ENCODE measurements around the gene ADGRB3.
"Not testable (repeated sequence)": the region's sequence is repeated elsewhere in the genome, so short reads cannot be mapped to it uniquely, and the experiment has no call there.

Gene ADGRB3

GRCh38 chr6:68743099-68743498, 108.0 kb downstream of the ADGRB3 start:
- DNase-seq = no peak

- not testable (repeated sequence) for DNase-seq
These were observed 109.3 kb downstream of the ADGRB3 start for GRCh38 chr6:68744376-68744775.

DNA sequence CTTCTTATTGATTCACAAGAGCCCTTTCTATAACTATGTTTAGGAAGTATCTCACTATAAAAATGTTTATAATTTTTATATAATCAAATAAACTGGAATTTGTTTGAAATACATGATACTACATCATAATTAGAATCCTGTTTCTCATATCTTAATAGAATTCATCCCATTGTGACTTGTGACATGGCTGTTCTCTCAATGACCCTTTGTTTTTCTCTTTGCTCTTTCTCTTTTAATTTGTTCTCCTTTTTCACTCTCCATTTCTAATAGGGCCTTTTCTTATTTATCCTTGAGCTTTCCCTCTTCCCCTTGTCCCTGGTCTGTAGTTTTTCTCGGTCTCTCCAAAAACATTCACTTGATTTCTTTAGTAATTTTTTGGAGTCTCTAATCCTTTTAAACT, 111.3 kb downstream of the ADGRB3 start:
- no peak for DNase-seq

- no peak for DNase-seq
These were observed 112.2 kb downstream of the ADGRB3 start for GRCh38 chr6:68747110-68747790.

DNA sequence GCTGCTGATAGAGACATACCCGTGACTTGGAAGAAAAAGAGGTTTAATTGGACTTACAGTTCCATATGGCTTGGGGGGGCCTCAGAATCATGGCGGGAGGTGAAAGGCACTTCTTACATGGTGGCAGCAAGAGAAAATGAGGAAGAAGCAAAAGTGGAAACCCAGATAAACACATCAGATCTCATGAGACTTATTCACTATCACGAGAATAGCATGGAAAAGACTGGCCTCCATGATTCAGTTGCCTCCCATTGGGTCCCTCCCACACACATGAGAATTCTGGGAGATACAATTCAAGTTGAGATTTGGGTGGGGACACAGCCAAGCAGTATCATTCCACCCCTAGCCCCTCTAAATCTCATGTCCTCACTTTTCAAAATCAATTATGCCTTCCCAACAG, 112.8 kb downstream of the ADGRB3 start:
- DNase-seq = not testable (repeated sequence)

DNA sequence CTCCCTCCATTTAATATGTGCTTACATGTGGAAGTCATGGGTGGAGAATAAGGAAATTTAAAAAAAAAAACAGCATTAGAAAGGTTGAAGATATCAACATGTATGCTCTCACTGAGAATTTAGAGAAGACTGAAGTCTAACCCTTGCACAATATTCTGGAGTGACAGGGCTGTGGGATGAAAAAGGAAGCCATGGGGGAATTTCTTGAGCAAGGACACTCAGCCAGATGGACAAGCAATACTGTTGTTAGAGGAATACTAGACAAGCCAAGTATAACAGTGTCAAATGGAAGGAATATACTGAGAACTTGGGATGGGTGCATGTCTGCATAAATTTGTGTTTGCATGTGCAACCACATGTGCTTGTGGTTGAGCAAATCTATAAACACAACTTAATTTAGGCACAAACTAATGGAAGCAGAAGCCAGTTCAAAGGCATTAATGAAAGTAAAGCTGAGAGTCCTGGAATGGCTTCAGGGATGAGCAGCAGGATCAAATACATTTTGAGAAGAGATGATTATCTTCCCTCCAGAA, 119.7 kb downstream of the ADGRB3 start:
- no peak for DNase-seq

- DNase-seq = no peak
These were observed 121.6 kb downstream of the ADGRB3 start for GRCh38 chr6:68756454-68757375.

- DNase-seq = no peak
These were observed 122.7 kb downstream of the ADGRB3 start for GRCh38 chr6:68757821-68758220.

DNA sequence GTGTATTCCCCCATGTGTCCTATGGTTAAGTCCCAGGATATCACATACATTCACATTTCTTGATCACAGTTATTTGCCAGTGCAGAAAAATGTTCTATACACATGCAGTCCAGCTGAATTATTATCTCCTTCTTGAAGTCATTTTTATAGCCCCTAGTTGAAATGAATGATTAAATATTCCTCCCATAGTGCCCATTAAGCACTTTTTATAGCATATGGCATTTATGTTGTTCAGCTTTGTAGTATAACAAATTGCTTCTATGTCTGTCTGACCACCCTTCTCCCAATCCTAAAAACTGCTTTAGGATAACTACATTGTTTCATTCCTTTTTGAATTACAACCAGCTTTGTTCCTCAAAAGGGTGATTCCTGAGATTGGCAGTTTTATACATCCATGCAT, 123.5 kb downstream of the ADGRB3 start:
- DNase-seq = no peak

GRCh38 chr6:68760485-68760884, 125.4 kb downstream of the ADGRB3 start:
- no peak for DNase-seq

DNA sequence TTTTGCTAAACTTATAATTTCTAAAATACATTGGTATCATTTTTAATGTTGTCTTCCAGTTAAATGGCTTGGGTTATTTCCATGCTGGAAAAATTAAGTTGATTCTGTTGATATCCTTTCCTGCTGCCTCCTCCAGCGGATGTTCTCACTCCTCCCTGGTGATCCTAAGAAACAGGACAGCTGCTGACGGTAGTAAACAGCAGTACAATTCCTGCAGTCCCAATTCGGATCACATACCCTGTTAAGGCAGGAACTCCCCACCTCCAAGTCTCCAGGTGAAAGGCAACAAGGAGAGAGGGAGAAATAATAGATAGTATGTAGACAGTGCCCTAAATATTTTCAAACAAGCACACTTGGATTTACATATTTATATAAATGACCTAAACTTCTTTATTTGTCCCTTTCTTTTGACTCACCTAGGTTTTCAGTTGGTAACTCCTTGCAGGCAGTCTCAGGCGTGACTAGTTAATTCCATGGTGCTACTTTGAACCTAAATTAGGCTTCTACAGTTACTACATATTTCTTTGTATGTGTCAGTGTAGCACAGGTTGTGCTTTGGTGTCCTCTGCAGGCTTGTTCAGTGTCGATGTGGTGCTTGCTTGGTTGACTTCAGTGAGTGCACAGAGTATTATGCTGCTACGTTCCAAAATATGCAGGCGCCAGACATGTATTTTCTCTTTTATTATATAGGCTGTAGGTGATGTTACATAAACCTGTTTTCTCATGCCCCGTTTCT, 126.0 kb downstream of the ADGRB3 start:
- no peak for DNase-seq

GRCh38 chr6:68761985-68762384, 126.9 kb downstream of the ADGRB3 start:
- DNase-seq = no peak

- DNase-seq = no peak
These were observed 136.3 kb downstream of the ADGRB3 start for GRCh38 chr6:68771426-68771825.

DNA sequence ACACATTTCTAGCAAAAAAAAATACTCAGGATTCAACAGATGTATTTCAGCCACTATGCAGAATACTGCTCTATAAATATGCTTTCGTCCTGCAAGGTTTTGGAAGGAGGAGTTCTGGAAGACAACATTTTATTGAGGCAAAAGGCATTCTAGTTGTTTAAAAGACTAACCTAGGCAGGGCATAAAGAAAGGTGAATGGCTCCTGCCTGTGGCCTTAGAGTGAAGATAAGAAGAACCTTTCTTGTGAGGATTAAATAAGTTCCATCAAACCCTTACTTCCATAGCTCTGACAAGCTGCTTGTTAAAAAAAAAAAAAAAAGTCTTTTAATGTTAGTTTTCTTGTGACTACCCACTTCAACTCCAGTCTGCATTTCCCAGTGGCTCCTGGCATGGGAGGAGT, 139.8 kb downstream of the ADGRB3 start:
- DNase-seq = no peak

- DNase-seq = no peak
These were observed 141.3 kb downstream of the ADGRB3 start for GRCh38 chr6:68776354-68776753.

GRCh38 chr6:68777956-68778355, 142.9 kb downstream of the ADGRB3 start:
- DNase-seq = peak; percentile 76

DNA sequence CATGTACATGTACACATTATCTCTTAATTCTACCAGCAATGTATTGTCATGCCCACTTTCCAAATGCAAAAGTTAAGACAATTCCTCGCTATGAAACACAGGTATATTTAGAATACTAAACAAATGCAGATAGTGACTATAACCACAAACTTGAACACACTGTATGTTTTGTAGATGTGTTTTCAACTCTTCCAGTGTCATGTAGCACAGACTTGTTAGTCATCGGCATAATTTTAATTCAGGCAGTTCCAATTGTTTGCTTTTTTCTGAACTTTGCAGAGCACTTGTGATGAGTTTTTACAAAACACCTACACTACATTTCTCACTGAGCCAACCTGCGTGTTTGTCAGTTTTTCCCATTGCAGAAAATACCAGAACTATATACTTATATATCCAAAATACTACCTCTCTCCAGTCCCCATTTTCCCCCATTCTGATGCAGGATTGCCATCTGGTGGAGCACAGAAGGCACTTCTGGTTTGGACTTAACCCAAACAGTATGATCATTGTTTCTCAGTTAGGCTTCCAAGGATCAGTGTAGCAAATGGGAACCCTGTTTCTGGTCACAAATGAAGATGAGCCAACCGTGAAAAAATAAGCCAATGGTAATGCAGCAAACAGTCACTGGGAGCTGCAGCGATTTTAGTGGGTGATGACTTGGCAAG, 143.4 kb downstream of the ADGRB3 start:
- DNase-seq = peak; percentile 67

DNA sequence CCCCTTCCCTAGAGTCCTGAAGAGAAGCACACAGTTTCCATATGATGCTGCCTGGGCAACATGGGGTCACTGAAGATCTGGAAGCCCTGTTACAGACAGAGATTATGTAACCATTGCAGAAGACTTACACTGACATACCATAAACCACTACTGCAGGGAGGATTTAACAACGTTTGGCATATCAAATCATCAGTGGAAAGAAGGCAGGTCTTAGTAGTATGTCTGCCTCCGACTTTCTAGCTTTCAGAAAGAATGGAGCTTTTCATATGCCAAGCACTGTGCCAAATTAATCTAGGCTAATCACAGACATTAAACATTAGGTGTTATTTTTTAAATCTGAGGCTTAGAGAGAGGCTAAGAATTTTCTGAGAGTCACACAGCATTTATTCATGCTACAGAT, 144.3 kb downstream of the ADGRB3 start:
- DNase-seq = no peak

DNA sequence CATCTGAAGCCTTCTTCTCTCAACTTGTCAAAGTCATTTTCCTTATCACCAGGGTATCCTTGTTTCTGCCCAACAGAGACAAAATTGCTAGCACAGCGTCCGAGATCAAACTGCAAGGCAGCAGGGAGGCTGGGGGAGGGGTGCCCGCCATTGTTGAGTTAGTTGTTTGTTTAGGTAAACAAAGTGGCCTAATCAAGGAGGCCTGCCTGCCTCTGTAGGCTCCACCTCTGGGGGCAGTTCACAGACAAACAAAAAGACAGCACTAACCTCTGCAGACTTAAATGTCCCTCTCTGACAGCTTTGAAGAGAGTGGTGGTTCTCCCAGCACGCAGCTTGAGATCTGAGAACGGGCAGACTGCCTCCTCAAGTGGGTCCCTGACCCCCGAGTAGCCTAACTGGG, 155.0 kb downstream of the ADGRB3 start:
- DNase-seq = not testable (repeated sequence)

DNA sequence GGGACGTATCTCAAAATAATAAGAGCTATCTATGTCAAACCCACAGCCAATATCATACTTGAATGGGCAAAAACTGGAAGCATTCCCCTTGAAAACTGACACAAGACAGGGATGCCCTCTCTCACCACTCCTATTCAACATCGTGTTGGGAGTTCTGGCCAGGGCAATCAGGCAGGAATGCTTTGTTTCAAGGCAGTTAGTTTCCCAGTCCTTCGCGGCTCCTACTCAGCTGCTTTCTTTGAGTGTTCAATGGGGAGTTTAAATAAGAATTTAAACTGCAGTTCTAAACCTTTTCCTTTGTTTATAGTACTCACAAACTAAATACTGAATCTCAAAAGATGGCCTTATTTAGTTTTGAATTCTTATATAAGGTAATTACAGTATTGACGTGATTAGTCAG, 179.9 kb downstream of the ADGRB3 start:
- DNase-seq = not testable (repeated sequence)

DNA sequence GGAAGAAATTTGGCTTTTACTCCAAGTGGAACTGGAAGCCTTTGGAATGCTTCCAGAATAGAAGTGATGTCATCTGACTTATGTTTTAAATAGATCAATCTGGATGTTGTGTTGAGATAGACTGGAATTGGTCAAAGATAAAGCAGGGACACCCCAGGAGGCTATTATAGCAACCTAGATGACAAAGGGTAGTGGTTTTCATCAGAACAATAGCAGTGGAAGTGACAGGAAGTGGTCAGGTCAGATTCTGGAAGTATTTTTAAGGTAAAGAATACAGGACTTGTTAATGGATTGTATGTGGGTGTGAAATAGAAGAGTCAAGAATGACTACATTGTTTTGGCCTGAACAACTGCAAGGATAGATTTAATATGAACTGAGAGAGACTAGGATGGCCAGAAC, 191.4 kb downstream of the ADGRB3 start:
- DNase-seq = no peak

GRCh38 chr6:68834551-68834950, 199.5 kb downstream of the ADGRB3 start:
- DNase-seq = peak; percentile 5

DNA sequence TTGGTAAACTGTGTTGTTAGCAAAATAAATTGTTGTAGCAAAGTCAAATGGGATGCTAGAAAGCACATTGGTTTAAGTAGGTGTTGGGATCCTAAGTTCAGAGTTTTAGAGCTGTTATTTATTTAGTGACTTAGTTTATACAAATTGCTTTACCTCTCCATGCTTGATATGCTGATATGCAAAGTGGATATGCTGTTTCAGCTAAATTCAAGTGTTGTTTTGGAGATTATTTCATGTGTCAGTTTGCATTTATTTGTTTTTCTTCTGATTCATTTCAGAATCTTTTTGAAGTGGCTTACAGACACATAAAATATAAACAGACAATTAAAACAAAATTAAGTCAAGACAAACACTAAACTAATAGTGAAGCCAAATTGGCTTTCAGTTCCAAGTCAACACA, 203.5 kb downstream of the ADGRB3 start:
- no peak for DNase-seq
